ENCODE results near the gene SLC46A2.

SLC46A2 gene

DNA sequence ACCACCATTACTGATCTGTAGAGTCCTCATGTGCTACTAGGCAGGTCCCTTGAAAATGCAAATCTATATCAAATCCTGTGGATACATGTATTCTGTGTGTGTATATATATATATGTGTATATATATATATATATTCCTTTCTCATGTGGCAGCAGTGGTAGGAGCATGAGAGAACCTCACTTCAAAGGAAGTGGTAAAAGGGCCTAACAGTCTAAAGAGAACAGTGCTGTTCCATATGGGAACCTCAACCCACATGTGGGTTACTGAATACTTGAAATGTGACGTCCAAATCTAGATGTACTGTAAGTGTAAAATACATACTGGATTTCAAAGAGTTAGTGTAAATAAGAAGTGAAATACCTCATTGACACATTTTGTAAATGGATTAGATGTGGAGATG, 5.4 kb downstream of the SLC46A2 start:
- TF ChIP-seq, protein P1, sequence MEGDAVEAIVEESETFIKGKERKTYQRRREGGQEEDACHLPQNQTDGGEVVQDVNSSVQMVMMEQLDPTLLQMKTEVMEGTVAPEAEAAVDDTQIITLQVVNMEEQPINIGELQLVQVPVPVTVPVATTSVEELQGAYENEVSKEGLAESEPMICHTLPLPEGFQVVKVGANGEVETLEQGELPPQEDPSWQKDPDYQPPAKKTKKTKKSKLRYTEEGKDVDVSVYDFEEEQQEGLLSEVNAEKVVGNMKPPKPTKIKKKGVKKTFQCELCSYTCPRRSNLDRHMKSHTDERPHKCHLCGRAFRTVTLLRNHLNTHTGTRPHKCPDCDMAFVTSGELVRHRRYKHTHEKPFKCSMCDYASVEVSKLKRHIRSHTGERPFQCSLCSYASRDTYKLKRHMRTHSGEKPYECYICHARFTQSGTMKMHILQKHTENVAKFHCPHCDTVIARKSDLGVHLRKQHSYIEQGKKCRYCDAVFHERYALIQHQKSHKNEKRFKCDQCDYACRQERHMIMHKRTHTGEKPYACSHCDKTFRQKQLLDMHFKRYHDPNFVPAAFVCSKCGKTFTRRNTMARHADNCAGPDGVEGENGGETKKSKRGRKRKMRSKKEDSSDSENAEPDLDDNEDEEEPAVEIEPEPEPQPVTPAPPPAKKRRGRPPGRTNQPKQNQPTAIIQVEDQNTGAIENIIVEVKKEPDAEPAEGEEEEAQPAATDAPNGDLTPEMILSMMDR (IDR thresholded peaks at IDR 0.05; ENCODE audit: low read depth, low read length): no peak
- Histone ChIP-seq H3K9me3 (ENCODE audit: severe bottlenecking) (no peaks in the 10 kb centered on the region), H3K27ac (no peak overlapping the region), H3K27me3 (ENCODE audit: insufficient read depth, low read depth, severe bottlenecking) (no peaks in the 10 kb centered on the region), H3K36me3 (no peaks in the 10 kb centered on the region; the same call in 1 of the 2 replicates), H3K4me3 (ENCODE audit: low read depth, low read length) (no peak overlapping the region)
- DNase-seq: no peak

DNA sequence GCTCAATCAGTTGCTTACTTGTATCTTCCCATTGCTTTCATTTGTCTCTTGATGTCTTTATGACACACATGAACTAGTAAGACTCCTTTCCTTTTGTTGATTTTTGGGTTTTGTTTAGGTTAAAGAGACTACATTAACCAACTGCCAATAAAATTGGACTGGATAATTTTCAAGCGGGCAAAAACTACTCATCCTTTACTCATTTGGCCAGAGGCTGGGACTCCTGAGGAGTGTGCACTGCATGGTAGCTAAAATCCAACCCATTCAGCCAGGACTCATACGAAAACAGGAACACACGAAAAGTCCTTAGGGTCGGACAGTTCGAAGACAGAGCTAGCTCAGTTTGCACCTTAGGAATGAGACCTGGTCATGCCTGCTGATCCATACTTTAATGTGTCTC, 6.0 kb downstream of the SLC46A2 start:
- Histone ChIP-seq H3K27ac (no peak overlapping the region), H3K4me3 (ENCODE audit: low read depth, low read length) (no peak overlapping the region), H3K36me3 (no peaks in the 10 kb centered on the region; the same call in 1 of the 2 replicates), H3K9me3 (ENCODE audit: severe bottlenecking) (no peaks in the 10 kb centered on the region), H3K27me3 (ENCODE audit: insufficient read depth, low read depth, severe bottlenecking) (no peaks in the 10 kb centered on the region)
- TF ChIP-seq, protein P1 (IDR thresholded peaks at IDR 0.05; ENCODE audit: low read depth, low read length): no peak
- no peak for DNase-seq

DNA sequence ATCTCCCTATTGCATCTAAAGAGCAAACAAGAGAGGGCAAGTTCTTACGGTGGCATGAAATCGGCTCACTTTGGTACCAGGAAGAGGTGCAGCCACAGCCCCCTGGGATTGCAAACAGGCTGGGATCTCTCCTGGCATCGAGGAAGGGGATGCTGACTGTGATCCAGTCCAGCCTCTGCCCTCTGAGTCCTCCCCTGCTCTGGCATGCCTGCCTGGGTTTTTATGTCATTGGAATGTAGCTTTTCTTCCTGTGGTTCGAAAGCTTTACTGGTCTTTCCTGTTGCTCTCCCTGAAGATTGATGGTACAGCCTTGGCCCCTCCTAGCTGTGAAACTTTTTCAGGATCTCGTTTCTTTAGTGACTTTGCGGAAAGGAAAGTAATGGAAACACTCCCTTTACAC, 6.6 kb downstream of the SLC46A2 start:
- no peaks in the 10 kb centered on the region; the same call in 1 of the 2 replicates for H3K36me3 ChIP-seq
- DNase-seq: no peak
- no peaks in the 10 kb centered on the region for H3K27me3 ChIP-seq (ENCODE audit: insufficient read depth, low read depth, severe bottlenecking)
- H3K4me3 ChIP-seq (ENCODE audit: low read depth, low read length): no peak overlapping the region
- H3K27ac ChIP-seq: no peak overlapping the region
- TF ChIP-seq, protein P1 (IDR thresholded peaks at IDR 0.05; ENCODE audit: low read depth, low read length): no peak
- H3K9me3 ChIP-seq (ENCODE audit: severe bottlenecking): no peaks in the 10 kb centered on the region

DNA sequence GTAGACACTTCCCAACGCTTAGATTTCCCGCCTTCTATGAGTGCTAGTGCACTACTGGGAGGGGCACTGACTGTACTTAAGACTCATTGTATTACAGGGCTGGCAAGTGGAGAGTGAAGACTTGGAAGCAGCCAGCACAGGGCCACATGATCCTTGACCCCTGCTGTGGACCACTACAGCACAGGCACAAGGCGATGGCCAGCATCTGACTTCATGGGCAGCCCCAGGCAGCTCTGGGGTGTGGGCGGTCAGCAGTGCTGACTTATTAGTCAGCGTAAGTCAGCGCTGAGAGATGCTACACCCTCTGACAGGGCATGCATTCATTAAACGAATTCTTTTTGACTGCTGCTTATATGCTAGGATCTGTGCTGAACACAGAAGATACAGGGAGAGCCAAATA, 9.3 kb downstream of the SLC46A2 start:
- TF ChIP-seq, protein P1 (IDR thresholded peaks at IDR 0.05; ENCODE audit: low read depth, low read length): no peak
- DNase-seq: no peak
- Histone ChIP-seq H3K9me3 (ENCODE audit: severe bottlenecking) (no peaks in the 10 kb centered on the region), H3K27me3 (ENCODE audit: insufficient read depth, low read depth, severe bottlenecking) (no peaks in the 10 kb centered on the region), H3K36me3 (peaks cover 3% of the 10 kb centered on the region; the same call in 1 of the 2 replicates), H3K27ac (no peak overlapping the region), H3K4me3 (ENCODE audit: low read depth, low read length) (no peak overlapping the region)

DNA sequence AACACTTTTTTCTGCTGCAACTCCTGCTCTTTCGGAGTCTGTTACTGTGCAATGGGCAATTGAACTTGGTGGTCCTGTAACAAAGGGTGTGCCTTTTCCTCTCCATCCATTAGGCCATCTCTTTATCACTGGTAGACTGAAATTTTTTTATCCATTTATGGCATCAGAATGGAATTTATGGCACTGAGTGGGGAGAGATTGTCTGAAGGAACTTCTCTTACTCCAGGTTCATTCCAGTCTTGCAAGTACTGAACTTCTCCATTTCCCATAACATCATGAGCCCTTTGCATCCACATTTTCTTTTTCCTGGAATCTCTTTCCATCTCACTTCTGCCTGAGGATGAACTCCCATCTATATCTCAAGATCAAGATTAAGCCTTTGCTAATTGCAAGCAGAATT, 10.0 kb downstream of the SLC46A2 start:
- H3K27me3 ChIP-seq (ENCODE audit: insufficient read depth, low read depth, severe bottlenecking): no peaks in the 10 kb centered on the region
- TF ChIP-seq, protein P1 (IDR thresholded peaks at IDR 0.05; ENCODE audit: low read depth, low read length): no peak
- H3K9me3 ChIP-seq (ENCODE audit: severe bottlenecking): no peaks in the 10 kb centered on the region
- peaks cover 3% of the 10 kb centered on the region; the same call in 1 of the 2 replicates for H3K36me3 ChIP-seq
- no peak overlapping the region for H3K27ac ChIP-seq
- H3K4me3 ChIP-seq (ENCODE audit: low read depth, low read length): no peak overlapping the region
- no peak for DNase-seq

DNA sequence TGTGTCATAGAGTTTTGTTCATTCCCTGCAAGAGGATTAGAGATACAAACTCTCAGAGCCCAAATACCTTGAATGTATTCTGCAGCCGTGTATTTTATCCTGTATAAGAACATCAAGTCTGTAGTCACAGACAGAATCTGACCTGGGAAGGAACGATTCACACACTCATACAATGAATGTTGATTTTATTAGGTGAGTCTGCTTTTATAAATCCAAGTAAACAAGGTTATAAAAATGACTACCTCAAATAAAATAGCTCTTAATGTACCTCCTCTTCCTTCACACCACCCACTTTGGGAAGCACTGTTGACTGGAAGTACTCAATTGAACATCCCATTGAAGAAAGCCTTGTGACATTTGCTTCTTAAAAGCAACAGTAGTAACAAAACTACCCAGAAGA, 11.9 kb downstream of the SLC46A2 start:
- Histone ChIP-seq H3K36me3 (peaks cover 6% of the 10 kb centered on the region), H3K27ac (no peak overlapping the region), H3K9me3 (ENCODE audit: severe bottlenecking) (no peaks in the 10 kb centered on the region), H3K27me3 (ENCODE audit: insufficient read depth, low read depth, severe bottlenecking) (no peaks in the 10 kb centered on the region), H3K4me3 (ENCODE audit: low read depth, low read length) (no peak overlapping the region)
- DNase-seq: no peak
- TF ChIP-seq, protein P1 (IDR thresholded peaks at IDR 0.05; ENCODE audit: low read depth, low read length): no peak

All from WERI-Rb-1 (cell line).